ENCODE measurements around the gene LUC7L3. TPM values are rescaled to one million over a fixed set of nuclear protein-coding genes. Genes with fewer than 3 reads are reported as not detected.

LUC7L3 gene
- total and polyA plus RNA-seq, 4 donors, result 38.1 to 188 (median 89.4) TPM

- TF ChIP-seq CTCF (IDR thresholded peaks at IDR 0.05; ENCODE audit: control extremely low read depth, extremely low read depth), result no peak
- Histone ChIP-seq H3K4me3 (no peak overlapping the region), H3K9ac (ENCODE audit: insufficient read depth in 1 of 2, low read length in 2 of 2) (no peak overlapping the region), H3K9me3 (ENCODE audit: control insufficient read depth in 4 of 4, insufficient read depth in 3 of 4, low read length in 3 of 4) (no peaks in the 10 kb centered on the region), H3K4me1 (ENCODE audit: control insufficient read depth in 5 of 5, insufficient read depth in 5 of 5, low read length in 5 of 5) (peaks cover 0 to 15% (median 8%) of the 10 kb centered on the region in 5 donors), H3K27ac (ENCODE audit: low read depth in 1 of 2, low read length in 1 of 2) (no peak overlapping the region), H3K36me3 (ENCODE audit: control insufficient read depth in 4 of 4, insufficient read depth in 4 of 4, low read length in 4 of 4) (peaks cover 0 to 4% (median 0%) of the 10 kb centered on the region in 4 donors), H3K27me3 (ENCODE audit: control insufficient read depth in 3 of 3, insufficient read depth in 3 of 3, low read length in 2 of 3) (no peaks in the 10 kb centered on the region)
- DNase-seq, result no peak
- 95 to 98% methylated on average over 1 of the region's 1 CpG for WGBS, 2 donors
- no peak for ATAC-seq (ENCODE audit: insufficient read depth, low FRiP score)
These were observed 34.1 kb upstream of the LUC7L3 start for GRCh38 chr17:50685334-50685665.

- TF ChIP-seq CTCF (IDR thresholded peaks at IDR 0.05; ENCODE audit: control extremely low read depth, extremely low read depth), result no peak
- ATAC-seq (ENCODE audit: insufficient read depth, low FRiP score) (no peak), DNase-seq (peak in 1 of 3 donors; percentile 29)
- Histone ChIP-seq H3K36me3 (ENCODE audit: control insufficient read depth in 4 of 4, insufficient read depth in 4 of 4, low read length in 4 of 4) (peaks cover 0 to 4% (median 0%) of the 10 kb centered on the region in 4 donors), H3K27ac (ENCODE audit: low read depth in 1 of 2, low read length in 1 of 2) (peak overlapping the region in 1 of 2 donors; percentile 2), H3K4me3 (no peak overlapping the region), H3K9me3 (ENCODE audit: control insufficient read depth in 4 of 4, insufficient read depth in 3 of 4, low read length in 3 of 4) (no peaks in the 10 kb centered on the region), H3K27me3 (ENCODE audit: control insufficient read depth in 3 of 3, insufficient read depth in 3 of 3, low read length in 2 of 3) (no peaks in the 10 kb centered on the region), H3K9ac (ENCODE audit: insufficient read depth in 1 of 2, low read length in 2 of 2) (no peak overlapping the region), H3K4me1 (ENCODE audit: control insufficient read depth in 5 of 5, insufficient read depth in 5 of 5, low read length in 5 of 5) (peaks cover 0 to 21% (median 12%) of the 10 kb centered on the region in 5 donors)
- WGBS, 2 donors, result 70 to 82% methylated on average over 17 of the region's 17 CpGs
These were observed 33.5 kb upstream of the LUC7L3 start for GRCh38 chr17:50685691-50686493.

GRCh38 chr17:50686494-50687199 is 32.8 kb upstream of the LUC7L3 start:
- Histone ChIP-seq H3K36me3 (ENCODE audit: control insufficient read depth in 4 of 4, insufficient read depth in 4 of 4, low read length in 4 of 4) (peaks cover 0 to 4% (median 0%) of the 10 kb centered on the region in 4 donors), H3K4me1 (ENCODE audit: control insufficient read depth in 5 of 5, insufficient read depth in 5 of 5, low read length in 5 of 5) (peaks cover 0 to 18% (median 11%) of the 10 kb centered on the region in 5 donors), H3K27ac (ENCODE audit: low read depth in 1 of 2, low read length in 1 of 2) (peak overlapping the region; percentile 2 to 17), H3K4me3 (no peak overlapping the region), H3K9me3 (ENCODE audit: control insufficient read depth in 4 of 4, insufficient read depth in 3 of 4, low read length in 3 of 4) (no peaks in the 10 kb centered on the region), H3K27me3 (ENCODE audit: control insufficient read depth in 3 of 3, insufficient read depth in 3 of 3, low read length in 2 of 3) (no peaks in the 10 kb centered on the region), H3K9ac (ENCODE audit: insufficient read depth in 1 of 2, low read length in 2 of 2) (no peak overlapping the region)
- 59 to 69% methylated on average over 14 of the region's 14 CpGs for WGBS, 2 donors
- ATAC-seq (ENCODE audit: insufficient read depth, low FRiP score) (no peak), DNase-seq (no peak)
- TF ChIP-seq CTCF (IDR thresholded peaks at IDR 0.05; ENCODE audit: control extremely low read depth, extremely low read depth), result no peak

All from lung (tissue), 12 donors.